Measurements from ENCODE around the gene ADARB1. TPM values are rescaled to one million over a fixed set of nuclear protein-coding genes. Genes with fewer than 3 reads are reported as not detected.

The ADARB1 gene
- total RNA-seq, 1 experiment from 2014 or later = 31.9 TPM

GRCh38 chr21:45210461-45210983 lies 136.1 kb downstream of the ADARB1 start:
- Histone ChIP-seq H3K27ac (ENCODE audit: low read depth, low read length, poor library complexity, severe bottlenecking) (no peak overlapping the region), H3K4me1 (ENCODE audit: insufficient read depth, low read length, poor library complexity, severe bottlenecking) (no peaks in the 10 kb centered on the region), H3K27me3 (replicated peaks; ENCODE audit: insufficient read depth, low read depth, low read length, poor library complexity) (no peaks in the 10 kb centered on the region), H3K4me3 (ENCODE audit: low read depth, low read length, poor library complexity, severe bottlenecking) (no peak overlapping the region), H3K36me3 (ENCODE audit: insufficient read depth, low read length, poor library complexity, severe bottlenecking) (no peaks in the 10 kb centered on the region), H3K9me3 (ENCODE audit: low read depth, low read length, poor library complexity, severe bottlenecking) (no peaks in the 10 kb centered on the region)
- TF ChIP-seq EZH2 (IDR thresholded peaks at IDR 0.05; ENCODE audit: borderline replicate concordance, low read depth, low read length, poor library complexity, severe bottlenecking) (no peak), CTCF (conservative IDR thresholded peaks at IDR 0.05; ENCODE audit: low read depth, low read length) (no peak)
- no TSS peak for BruUV-seq (replicated peaks)
- ChIA-PET POLR2A (ENCODE audit: low non-redundant PET) (no interaction called here), CTCF (no interaction called here)
- no peak for DNase-seq (ENCODE audit: low spot score)
- intact Hi-C loops (cut with micrococcal nuclease; ENCODE audit: unreplicated experiment) = no loop called here

- CTCF ChIA-PET = no interaction called here
- no peaks in the 10 kb centered on the region for H3K36me3 ChIP-seq (ENCODE audit: insufficient read depth, low read length, poor library complexity, severe bottlenecking)
These were observed 137.3 kb downstream of the ADARB1 start for GRCh38 chr21:45211661-45212060.

GRCh38 chr21:45213392-45213791 lies 139.0 kb downstream of the ADARB1 start:
- POLR2A ChIA-PET (ENCODE audit: low non-redundant PET) = no interaction called here
- CTCF ChIA-PET = no interaction called here
- intact Hi-C loops (cut with micrococcal nuclease; ENCODE audit: unreplicated experiment) = no loop called here
- no peak for DNase-seq (ENCODE audit: low spot score)
- Histone ChIP-seq H3K4me3 (ENCODE audit: low read depth, low read length, poor library complexity, severe bottlenecking) (no peak overlapping the region), H3K9me3 (ENCODE audit: low read depth, low read length, poor library complexity, severe bottlenecking) (peaks cover 15% of the 10 kb centered on the region), H3K27me3 (replicated peaks; ENCODE audit: insufficient read depth, low read depth, low read length, poor library complexity) (no peaks in the 10 kb centered on the region), H3K27ac (ENCODE audit: low read depth, low read length, poor library complexity, severe bottlenecking) (peak overlapping the region; percentile 14), H3K4me1 (ENCODE audit: insufficient read depth, low read length, poor library complexity, severe bottlenecking) (no peaks in the 10 kb centered on the region), H3K36me3 (ENCODE audit: insufficient read depth, low read length, poor library complexity, severe bottlenecking) (no peaks in the 10 kb centered on the region)
- TF ChIP-seq EZH2 (IDR thresholded peaks at IDR 0.05; ENCODE audit: borderline replicate concordance, low read depth, low read length, poor library complexity, severe bottlenecking) (no peak), CTCF (conservative IDR thresholded peaks at IDR 0.05; ENCODE audit: low read depth, low read length) (no peak)
- BruUV-seq (replicated peaks) = no TSS peak

More at GRCh38 chr21:45211661-45212060, 137.3 kb downstream of the ADARB1 start:
- Histone ChIP-seq H3K27ac (ENCODE audit: low read depth, low read length, poor library complexity, severe bottlenecking) (no peak overlapping the region), H3K4me1 (ENCODE audit: insufficient read depth, low read length, poor library complexity, severe bottlenecking) (no peaks in the 10 kb centered on the region), H3K4me3 (ENCODE audit: low read depth, low read length, poor library complexity, severe bottlenecking) (no peak overlapping the region), H3K9me3 (ENCODE audit: low read depth, low read length, poor library complexity, severe bottlenecking) (peaks cover 4% of the 10 kb centered on the region), H3K27me3 (replicated peaks; ENCODE audit: insufficient read depth, low read depth, low read length, poor library complexity) (no peaks in the 10 kb centered on the region)
- TF ChIP-seq CTCF (conservative IDR thresholded peaks at IDR 0.05; ENCODE audit: low read depth, low read length) (no peak), EZH2 (IDR thresholded peaks at IDR 0.05; ENCODE audit: borderline replicate concordance, low read depth, low read length, poor library complexity, severe bottlenecking) (no peak)
- POLR2A ChIA-PET (ENCODE audit: low non-redundant PET) = no interaction called here
- BruUV-seq (replicated peaks) = no TSS peak
- DNase-seq (ENCODE audit: low spot score) = no peak
- intact Hi-C loops (cut with micrococcal nuclease; ENCODE audit: unreplicated experiment) = no loop called here
